GM19238 (cell line): ENCODE measurements around the gene FAP.

Experiments used
- DNase-seq: peaks from one replicate; pipeline ENCODE4 v3.0.0; 2011; ENCODE audit warnings: low spot score; ENCODE audit not compliant: insufficient read length

FAP gene

GRCh38 chr2:162242586-162243280 is 512 bp downstream of the FAP start:
- DNase-seq, result no peak

GRCh38 chr2:162241571-162241970 is 1.7 kb downstream of the FAP start:
- DNase-seq, result no peak

DNA sequence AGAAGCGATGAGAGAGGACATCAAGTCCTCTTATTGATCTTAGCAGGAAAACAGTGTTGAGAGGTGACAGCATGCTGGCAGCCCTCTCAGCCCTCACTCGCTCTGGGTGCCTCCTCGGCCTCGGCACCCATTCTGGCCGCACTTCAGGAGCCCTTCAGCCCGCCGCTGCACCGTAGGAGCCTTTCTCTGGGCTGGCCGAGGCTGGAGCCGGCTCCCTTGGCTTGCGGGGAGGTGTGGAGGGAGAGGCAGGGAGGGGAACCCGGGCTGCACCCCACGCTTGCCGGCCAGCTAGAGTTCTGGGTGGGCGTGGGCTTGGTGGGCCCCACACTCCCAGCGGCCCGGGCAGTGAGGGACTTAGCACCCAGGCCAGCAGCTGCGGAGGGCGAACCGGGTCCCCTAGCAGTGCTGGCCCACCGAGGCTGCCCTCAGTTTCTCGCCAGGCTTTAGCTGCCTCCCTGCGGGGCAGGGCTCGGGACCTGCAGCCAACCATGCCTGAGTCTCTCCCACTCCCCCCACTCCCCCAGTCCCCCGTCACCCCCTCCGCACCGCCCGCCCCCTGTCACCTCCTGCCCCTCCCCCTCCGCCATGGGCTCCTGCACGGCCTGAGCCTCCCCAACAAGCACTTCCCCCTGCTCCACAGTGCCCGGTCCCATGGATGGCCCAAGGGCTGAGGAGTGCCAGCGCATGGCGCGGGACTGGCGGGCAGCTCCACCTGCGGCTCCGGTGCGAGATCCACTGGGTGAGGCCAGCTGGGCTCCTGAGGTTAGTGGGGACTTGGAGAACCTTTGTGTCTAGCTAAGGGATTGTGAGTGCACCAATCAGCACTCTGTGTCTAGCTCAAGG is 8.4 kb downstream of the FAP start:
- DNase-seq, result no peak

- no peak for DNase-seq
These were observed 10.0 kb downstream of the FAP start for GRCh38 chr2:162233197-162233596.

DNA sequence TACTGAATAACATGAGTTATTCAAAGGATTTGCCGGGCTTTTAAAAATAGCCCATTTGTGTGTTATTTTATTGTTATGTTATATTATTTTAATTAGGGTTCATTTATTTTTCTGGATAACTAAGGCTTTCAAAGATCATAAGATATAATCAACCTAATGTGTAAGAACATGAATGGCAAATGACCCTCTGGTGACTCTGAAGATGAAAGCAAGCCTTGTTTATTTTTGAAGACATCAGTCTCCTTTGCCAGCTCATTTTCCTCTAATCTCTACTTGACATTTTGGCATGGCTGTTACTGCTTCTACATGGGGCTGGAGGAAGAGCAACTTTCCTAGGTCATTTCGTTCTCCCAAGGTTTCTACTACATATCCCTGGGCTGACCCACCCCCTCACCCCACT is 10.6 kb downstream of the FAP start:
- DNase-seq, result no peak

- DNase-seq, result no peak
These were observed 11.2 kb downstream of the FAP start for GRCh38 chr2:162232027-162232426.

DNA sequence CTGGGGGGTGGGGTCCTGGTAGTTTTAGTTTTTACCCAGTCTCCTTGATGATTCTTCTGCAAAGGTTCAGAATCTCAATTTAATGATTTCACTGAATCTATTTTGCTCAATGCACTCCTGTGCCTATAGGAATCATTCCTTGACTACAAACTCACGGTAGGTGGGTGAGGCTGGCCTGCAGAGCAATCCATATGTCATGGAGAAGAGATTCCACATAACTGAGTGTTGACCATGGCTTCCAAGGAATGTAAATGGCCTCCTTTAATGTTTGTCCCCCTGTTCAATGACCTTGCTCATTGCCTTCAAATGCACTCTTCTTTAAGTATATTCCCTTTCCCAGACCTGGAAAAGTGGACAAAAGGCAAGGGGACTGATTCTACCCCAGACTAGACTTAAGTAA is 12.5 kb downstream of the FAP start:
- no peak for DNase-seq

GRCh38 chr2:162226836-162227235 is 16.4 kb downstream of the FAP start:
- DNase-seq, result no peak

- DNase-seq, result peak; percentile 25
These were observed 22.2 kb downstream of the FAP start for GRCh38 chr2:162221064-162221463.

GRCh38 chr2:162220368-162220767 is 22.9 kb downstream of the FAP start:
- no peak for DNase-seq

DNA sequence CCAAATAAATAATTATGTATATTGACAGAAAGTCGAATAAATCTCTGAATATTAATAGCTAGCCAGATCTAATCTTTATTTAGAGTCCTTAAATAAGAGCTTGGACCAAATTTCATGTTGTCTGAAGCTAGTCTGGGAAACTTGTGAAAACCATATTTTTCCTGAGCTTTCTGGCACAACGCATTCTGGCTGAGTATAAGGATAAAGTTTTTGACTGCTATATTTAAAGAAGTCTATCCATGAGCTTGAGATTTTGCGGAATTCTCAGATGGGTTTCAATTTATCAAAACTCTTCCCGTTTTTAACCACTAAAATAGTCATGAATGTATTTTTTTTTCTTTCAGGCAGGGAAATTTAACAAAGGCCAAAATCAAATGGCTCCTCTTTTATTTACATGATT is 23.8 kb downstream of the FAP start:
- DNase-seq, result no peak

- DNase-seq, result no peak
These were observed 25.6 kb downstream of the FAP start for GRCh38 chr2:162217598-162217997.

- DNase-seq, result no peak
These were observed 28.1 kb downstream of the FAP start for GRCh38 chr2:162215162-162215561.

GRCh38 chr2:162212366-162212765 is 30.9 kb downstream of the FAP start:
- DNase-seq, result no peak

DNA sequence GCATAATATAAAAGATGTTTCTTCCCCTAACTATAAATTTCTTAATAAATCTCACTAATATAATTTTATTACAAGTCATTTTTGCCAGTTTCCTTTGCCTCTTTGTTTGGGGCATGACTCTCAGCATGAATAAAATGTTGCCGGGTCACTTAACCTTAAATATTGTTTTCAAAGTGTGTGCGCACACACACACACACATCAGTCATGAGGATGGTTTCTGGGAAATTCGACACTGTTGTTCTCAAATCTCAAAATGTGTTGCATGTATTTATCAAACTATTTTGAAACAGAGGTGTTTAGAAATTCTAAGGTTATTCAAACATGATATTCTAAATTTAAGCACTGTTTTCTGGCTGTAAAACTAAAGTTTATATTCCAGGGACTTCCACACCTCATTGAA is 31.5 kb downstream of the FAP start:
- DNase-seq, result no peak

- no peak for DNase-seq
These were observed 32.9 kb downstream of the FAP start for GRCh38 chr2:162210385-162210784.

GRCh38 chr2:162202203-162202602 is 41.0 kb downstream of the FAP start:
- no peak for DNase-seq

GRCh38 chr2:162200636-162201035 is 42.6 kb downstream of the FAP start:
- DNase-seq, result no peak

DNA sequence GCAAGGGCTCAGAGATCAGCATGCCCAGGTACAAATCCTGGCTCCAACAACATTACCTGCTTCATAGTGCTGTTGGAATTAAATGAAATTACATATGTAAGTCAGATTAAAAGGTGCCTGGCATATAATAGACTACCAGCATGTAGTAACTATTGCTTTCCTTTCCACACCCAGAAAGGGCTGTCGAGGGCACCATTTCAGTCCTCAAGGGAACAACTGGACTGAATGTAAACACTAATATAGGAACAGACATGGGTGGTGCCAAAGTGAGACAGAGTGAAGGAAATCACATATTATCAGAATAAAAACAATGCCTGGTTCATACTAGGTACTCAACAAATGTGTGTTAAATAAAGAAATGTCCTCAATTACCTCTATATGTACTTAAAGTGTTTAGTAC is 43.3 kb downstream of the FAP start:
- no peak for DNase-seq

DNA sequence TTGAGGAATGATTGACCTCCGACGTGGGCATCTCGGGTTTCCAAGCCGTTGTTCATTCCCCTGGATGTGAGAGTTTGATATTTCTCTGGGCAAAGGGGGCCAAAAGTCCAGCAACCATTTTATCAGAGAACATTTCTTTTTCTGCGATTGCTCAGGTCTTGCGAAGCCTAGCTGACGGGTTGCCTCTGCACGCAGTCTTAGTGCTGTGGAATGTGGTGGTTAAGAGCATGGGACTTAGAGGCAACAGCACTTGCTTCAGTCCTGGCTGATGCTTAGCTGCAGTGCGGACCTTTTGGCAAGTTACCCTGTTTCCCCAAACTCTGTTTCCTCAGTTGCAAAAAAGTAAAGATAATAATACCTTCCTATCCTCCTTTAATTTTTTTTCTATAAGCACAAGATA is 45.0 kb downstream of the FAP start:
- no peak for DNase-seq

- no peak for DNase-seq
These were observed 46.0 kb downstream of the FAP start for GRCh38 chr2:162197069-162197825.

GRCh38 chr2:162196638-162197037 is 46.6 kb downstream of the FAP start:
- no peak for DNase-seq
